GM19099 (cell line): ENCODE measurements around the gene CEP126.

ENCODE experiments used
- POLR2A ChIP-seq: IDR thresholded peaks from 3 replicates; pipeline ENCODE4 v1.6.1; 2011; ENCODE audit warnings: low read depth; ENCODE audit not compliant: insufficient read length; ENCODE audit errors: extremely low read depth

The CEP126 gene

GRCh38 chr11:101913656-101914055, 1.2 kb upstream of the CEP126 start:
- no peak for TF ChIP-seq POLR2A

GRCh38 chr11:101914341-101914737, 471 bp upstream of the CEP126 start:
- TF ChIP-seq POLR2A: no peak

- no peak for TF ChIP-seq POLR2A
Observed at GRCh38 chr11:101915791-101916291, 1.0 kb downstream of the CEP126 start.

- no peak for TF ChIP-seq POLR2A
Observed at GRCh38 chr11:101916422-101916821, 1.6 kb downstream of the CEP126 start, which contains the start of gene ANGPTL5. Gene ANGPTL5, minus strand, starts transcription at chr11:101916522. Its CDS starts 8,613 bp downstream, at chr11:101907909.

GRCh38 chr11:101917226-101917625, 2.4 kb downstream of the CEP126 start:
- TF ChIP-seq POLR2A: no peak

- no peak for TF ChIP-seq POLR2A
Observed at GRCh38 chr11:101920992-101921391, 6.2 kb downstream of the CEP126 start.

- no peak for TF ChIP-seq POLR2A
Observed at GRCh38 chr11:101923554-101923953, 8.7 kb downstream of the CEP126 start.

- TF ChIP-seq POLR2A: no peak
Observed at GRCh38 chr11:101929294-101929915, 14.6 kb downstream of the CEP126 start.

- TF ChIP-seq POLR2A: no peak
Observed at GRCh38 chr11:101931692-101932091, 16.9 kb downstream of the CEP126 start.

GRCh38 chr11:101940901-101941520, 26.2 kb downstream of the CEP126 start:
- TF ChIP-seq POLR2A: no peak

- TF ChIP-seq POLR2A: no peak
Observed at GRCh38 chr11:101944923-101945322, 30.1 kb downstream of the CEP126 start.

- no peak for TF ChIP-seq POLR2A
Observed at GRCh38 chr11:101945448-101945847, 30.6 kb downstream of the CEP126 start.

- TF ChIP-seq POLR2A: no peak
Observed at GRCh38 chr11:101949680-101950220, 34.9 kb downstream of the CEP126 start.

GRCh38 chr11:101955278-101955677, 40.5 kb downstream of the CEP126 start:
- TF ChIP-seq POLR2A: no peak

GRCh38 chr11:101955701-101956100, 40.9 kb downstream of the CEP126 start:
- TF ChIP-seq POLR2A: no peak

- no peak for TF ChIP-seq POLR2A
Observed at GRCh38 chr11:101960231-101960630, 45.4 kb downstream of the CEP126 start.
